GM12801 (cell line): Measurements from ENCODE around the gene STAC.

Source experiments
- CTCF ChIP-seq: IDR thresholded peaks from one replicate; pipeline ENCODE4 v1.5.1; 2011; ENCODE audit warnings: control low read depth; ENCODE audit not compliant: insufficient read length; ENCODE audit errors: extremely low read depth

STAC gene

GRCh38 chr3:36505393-36505792 lies 125.1 kb downstream of the STAC start:
- no peak for TF ChIP-seq CTCF

DNA sequence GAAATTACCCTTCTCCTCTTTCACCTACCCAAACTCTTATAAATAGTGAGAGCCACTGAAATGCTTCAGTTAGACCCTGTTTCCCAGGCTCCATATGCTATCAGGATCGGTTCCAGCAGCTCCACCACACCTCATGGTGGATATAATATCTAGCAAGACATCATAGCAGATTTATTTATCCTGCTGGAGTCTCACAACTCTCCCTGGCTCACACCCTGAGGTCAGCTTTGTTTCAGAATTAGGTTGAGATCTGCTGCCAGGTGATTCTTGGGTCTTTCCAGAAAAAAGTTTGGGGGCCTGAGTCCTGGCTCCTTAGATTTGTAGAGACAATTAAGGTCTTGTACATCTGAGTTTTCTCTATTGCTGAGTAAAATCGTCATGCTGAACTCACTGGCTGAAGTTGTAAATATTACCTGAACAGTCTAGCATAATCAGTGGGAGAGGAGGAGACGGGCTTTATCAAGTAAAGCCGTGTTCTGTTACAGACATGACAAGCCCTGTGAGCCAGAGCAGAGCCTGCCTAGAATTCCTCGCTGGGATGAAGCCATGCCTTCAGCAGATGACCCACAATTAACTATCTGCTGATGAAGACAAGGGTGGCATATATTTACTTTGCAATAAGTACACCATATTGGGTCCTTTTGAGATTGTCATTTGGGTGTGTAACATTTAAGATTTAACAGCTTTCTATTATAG lies 131.6 kb downstream of the STAC start:
- no peak for TF ChIP-seq CTCF

GRCh38 chr3:36512555-36512954 lies 132.3 kb downstream of the STAC start:
- no peak for TF ChIP-seq CTCF

- no peak for TF ChIP-seq CTCF
Measured at GRCh38 chr3:36514171-36514570, 133.9 kb downstream of the STAC start.

- no peak for TF ChIP-seq CTCF
Measured at GRCh38 chr3:36519682-36520081, 139.4 kb downstream of the STAC start.

DNA sequence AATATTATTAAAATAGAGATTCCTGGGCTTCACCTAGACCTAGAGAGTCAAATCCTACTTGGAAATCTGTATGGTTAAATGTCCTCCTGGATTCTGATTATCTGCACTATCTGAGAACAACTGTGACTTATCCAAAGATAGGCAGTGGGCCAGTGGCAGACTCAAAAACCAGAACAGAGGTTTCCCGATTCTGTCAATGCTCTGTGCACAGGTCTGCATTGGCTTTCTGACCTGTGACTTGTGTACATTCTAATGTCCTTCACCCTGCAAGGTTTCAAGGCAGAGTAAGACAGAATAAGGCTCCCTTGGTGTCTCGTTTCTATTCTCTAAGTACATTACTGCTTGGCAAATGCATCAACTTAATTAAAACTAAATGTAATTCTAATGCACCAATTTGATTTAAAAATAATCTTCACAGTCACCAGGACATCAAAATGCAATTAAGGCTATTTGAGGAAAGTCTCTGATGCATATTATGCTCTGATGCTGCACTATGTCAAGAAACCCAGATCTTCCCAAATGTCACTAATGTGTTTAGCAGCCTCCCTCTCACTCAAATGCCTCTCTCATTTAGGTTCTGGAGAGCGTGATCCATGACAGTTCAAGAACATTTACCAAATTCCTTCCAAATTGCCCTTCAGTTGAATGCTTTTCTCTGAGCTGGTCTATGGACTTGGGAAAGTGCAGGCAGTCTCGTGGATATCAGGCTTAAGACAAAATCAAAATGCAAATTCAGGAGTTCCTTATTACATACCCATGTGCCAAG lies 140.1 kb downstream of the STAC start:
- TF ChIP-seq CTCF, result no peak

DNA sequence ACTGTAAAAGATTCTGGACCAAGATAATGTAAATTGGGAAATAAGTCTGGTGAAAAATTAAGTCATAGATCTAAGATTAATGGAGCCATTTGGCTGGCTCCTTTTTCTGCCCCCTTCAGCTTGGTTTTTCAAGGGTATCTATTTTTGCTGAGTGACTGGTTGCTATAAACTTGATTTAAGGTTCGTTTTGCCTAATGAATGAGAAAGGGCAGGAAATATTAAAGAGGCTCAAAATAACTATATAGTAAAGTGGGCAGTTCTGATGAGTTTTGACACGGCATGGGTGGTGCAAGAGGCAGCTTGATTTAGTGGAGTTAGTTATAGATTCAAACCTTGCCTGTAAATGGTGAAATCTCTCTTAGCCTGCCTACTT lies 140.7 kb downstream of the STAC start:
- TF ChIP-seq CTCF, result no peak
